ENCODE results near the gene MADCAM1.

The MADCAM1 gene

DNA sequence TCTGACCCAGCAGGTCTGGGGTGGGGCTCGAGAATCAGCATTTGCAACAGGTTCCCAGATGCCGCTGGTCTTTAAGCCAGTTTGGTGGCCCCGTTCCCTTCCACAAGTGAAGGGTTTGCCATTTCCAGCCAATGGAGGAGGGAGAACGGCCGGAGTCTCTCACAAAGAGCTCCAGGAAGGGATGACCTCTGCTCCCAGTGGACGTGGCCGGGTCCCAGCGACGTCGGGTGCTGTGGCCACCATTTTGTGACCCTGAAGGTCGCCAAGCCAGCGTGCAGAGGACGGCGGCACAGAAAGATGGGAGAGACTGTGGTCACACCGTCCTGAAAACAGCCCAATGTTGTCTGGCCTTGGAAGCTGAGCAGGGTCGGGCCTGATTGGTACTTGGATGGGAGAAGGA is 43.5 kb upstream of the MADCAM1 start:
- Histone ChIP-seq H3K9me3 (ENCODE audit: control insufficient read depth, low read length) (no peaks in the 10 kb centered on the region), H3K4me2 (ENCODE audit: low read length) (no peak overlapping the region), H3K36me3 (ENCODE audit: control insufficient read depth, insufficient read depth, low read length) (no peaks in the 10 kb centered on the region), H3K4me3 (ENCODE audit: low read depth, low read length) (no peak overlapping the region), H3K79me2 (no peaks in the 10 kb centered on the region), H3K27me3 (ENCODE audit: control insufficient read depth, insufficient read depth, low read length) (no peaks in the 10 kb centered on the region), H3K9ac (no peak overlapping the region), H3K4me1 (no peaks in the 10 kb centered on the region), H2AFZ (no peak overlapping the region), H3K27ac (no peak overlapping the region)
- TF ChIP-seq CTCF (IDR thresholded peaks at IDR 0.05) = no peak

- Histone ChIP-seq H3K9me3 (ENCODE audit: control insufficient read depth, low read length) (no peaks in the 10 kb centered on the region), H3K9ac (no peak overlapping the region), H3K27ac (no peak overlapping the region), H3K4me2 (ENCODE audit: low read length) (no peak overlapping the region), H3K36me3 (ENCODE audit: control insufficient read depth, insufficient read depth, low read length) (no peaks in the 10 kb centered on the region), H2AFZ (no peak overlapping the region), H3K79me2 (no peaks in the 10 kb centered on the region), H3K4me1 (no peaks in the 10 kb centered on the region), H3K4me3 (ENCODE audit: low read depth, low read length) (no peak overlapping the region), H3K27me3 (ENCODE audit: control insufficient read depth, insufficient read depth, low read length) (no peaks in the 10 kb centered on the region)
- no peak for TF ChIP-seq CTCF (IDR thresholded peaks at IDR 0.05)
These were observed 42.7 kb upstream of the MADCAM1 start for GRCh38 chr19:453606-454005.

DNA sequence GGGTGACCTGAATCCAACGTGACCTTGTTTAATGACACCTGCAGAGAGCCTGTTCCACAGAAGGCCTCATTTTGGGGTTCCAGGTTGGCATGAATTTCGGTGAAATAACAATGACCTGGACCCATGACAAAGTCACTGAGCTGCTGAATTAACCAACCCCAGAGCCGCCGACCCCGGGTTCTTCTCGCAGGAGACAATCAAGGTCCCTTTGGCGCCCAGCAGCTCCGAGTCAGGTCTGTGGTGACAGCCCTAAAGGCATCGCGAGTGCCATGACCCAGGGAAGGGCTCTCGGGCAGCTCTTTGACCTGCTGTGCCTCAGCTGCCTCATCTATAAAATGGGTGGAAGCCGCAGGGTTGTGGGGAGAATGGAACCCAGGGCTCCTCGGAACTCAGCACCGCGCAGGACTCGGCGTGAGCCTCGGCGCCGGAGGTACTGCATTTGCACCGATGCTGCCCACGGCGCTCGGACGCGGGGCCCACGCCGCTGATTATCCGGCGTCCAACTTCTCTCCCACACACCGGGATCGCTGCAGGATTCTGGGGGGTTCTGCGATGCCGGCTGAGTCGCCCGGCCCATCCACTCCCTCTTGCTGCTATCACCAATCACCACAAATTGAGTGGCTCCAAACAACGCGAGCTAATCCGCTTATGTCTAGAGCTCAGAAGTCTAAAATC is 41.1 kb upstream of the MADCAM1 start:
- no peak for TF ChIP-seq CTCF (IDR thresholded peaks at IDR 0.05)
- Histone ChIP-seq H3K27ac (no peak overlapping the region), H3K4me3 (ENCODE audit: low read depth, low read length) (no peak overlapping the region), H3K27me3 (ENCODE audit: control insufficient read depth, insufficient read depth, low read length) (no peaks in the 10 kb centered on the region), H3K9me3 (ENCODE audit: control insufficient read depth, low read length) (no peaks in the 10 kb centered on the region), H3K4me1 (no peaks in the 10 kb centered on the region), H3K4me2 (ENCODE audit: low read length) (no peak overlapping the region), H3K36me3 (ENCODE audit: control insufficient read depth, insufficient read depth, low read length) (no peaks in the 10 kb centered on the region), H3K79me2 (no peaks in the 10 kb centered on the region), H2AFZ (no peak overlapping the region), H3K9ac (no peak overlapping the region)

GRCh38 chr19:455851-456546 is 40.3 kb upstream of the MADCAM1 start:
- no peaks in the 10 kb centered on the region for H3K36me3 ChIP-seq (ENCODE audit: control insufficient read depth, insufficient read depth, low read length)
- H3K4me2 ChIP-seq (ENCODE audit: low read length) = no peak overlapping the region
- H3K9ac ChIP-seq = no peak overlapping the region
- H3K4me3 ChIP-seq (ENCODE audit: low read depth, low read length) = no peak overlapping the region
- no peak overlapping the region for H3K27ac ChIP-seq
- no peaks in the 10 kb centered on the region for H3K79me2 ChIP-seq
- H3K9me3 ChIP-seq (ENCODE audit: control insufficient read depth, low read length) = no peaks in the 10 kb centered on the region
- no peak for TF ChIP-seq CTCF (IDR thresholded peaks at IDR 0.05)
- H3K27me3 ChIP-seq (ENCODE audit: control insufficient read depth, insufficient read depth, low read length) = no peaks in the 10 kb centered on the region
- H3K4me1 ChIP-seq = no peaks in the 10 kb centered on the region
- H2AFZ ChIP-seq = no peak overlapping the region
